OCI-LY7 (cell line): ENCODE results near the gene MMADHC. TPM values are rescaled to one million over a fixed set of nuclear protein-coding genes. Genes with fewer than 3 reads are reported as not detected.

ENCODE experiments used
- BruUV-seq: library from RNA; stranded (reverse); fragments of 400-500 nt; replicated peaks from 2 replicates; lab custom pipeline; 2021; lab: Mats Ljungman, UMichigan
- CTCF ChIA-PET: fragments of 300-600 bp; sonication (Branson Sonifier 250); formaldehyde crosslinking; loops from one replicate; lab custom pipeline; 2022; ENCODE audit warnings: antibody characterized with exemption; ENCODE audit not compliant: unreplicated experiment; lab: Charles Lee
- POLR2A ChIA-PET: fragments of 300-600 bp; sonication (Branson Sonifier 250); formaldehyde crosslinking; loops from one replicate; lab custom pipeline; 2022; ENCODE audit warnings: antibody characterized with exemption; lab: Charles Lee
- DNase-seq: peaks from one replicate; pipeline ENCODE4 v3.0.0-alpha.2; 2015; ENCODE audit warnings: low spot score
- H2AFZ ChIP-seq: fragments of 200-600 bp; sonication (generic), shearing (Covaris generic); 2 replicates; pipeline ENCODE4 v1.6.1; 2014; ENCODE audit warnings: mild to moderate bottlenecking, antibody characterized with exemption, low read length, moderate library complexity
- H3K27ac ChIP-seq: fragments of 200-600 bp; sonication (generic); 2 replicates; pipeline ENCODE4 v1.5.1; 2014; ENCODE audit warnings: mixed run types, low read depth, mild to moderate bottlenecking, moderate library complexity, low read length, inconsistent platforms; ENCODE audit not compliant: poor library complexity, severe bottlenecking
- H3K36me3 ChIP-seq: fragments of 200-600 bp; sonication (generic); 2 replicates; pipeline ENCODE4 v1.6.1; 2014; ENCODE audit warnings: mild to moderate bottlenecking, antibody characterized with exemption, low read length, moderate library complexity, mixed read lengths; ENCODE audit not compliant: insufficient read depth
- H3K4me1 ChIP-seq: fragments of 200-600 bp; sonication (generic); 2 replicates; pipeline ENCODE4 v1.5.1; 2014; ENCODE audit warnings: mild to moderate bottlenecking, low read length; ENCODE audit not compliant: insufficient read depth, poor library complexity, severe bottlenecking
- H3K4me2 ChIP-seq: fragments of 200-600 bp; sonication (generic); 2 replicates; pipeline ENCODE4 v1.6.1; 2014; ENCODE audit warnings: mild to moderate bottlenecking, low read length
- H3K4me3 ChIP-seq: fragments of 200-600 bp; sonication (generic); 2 replicates; pipeline ENCODE4 v1.5.1; 2014; ENCODE audit warnings: mild to moderate bottlenecking, low read depth, low read length; ENCODE audit not compliant: poor library complexity, severe bottlenecking
- H3K79me2 ChIP-seq: fragments of 200-600 bp; sonication (generic); 2 replicates; pipeline ENCODE4 v1.6.1; 2016; ENCODE audit warnings: low read depth, mild to moderate bottlenecking, low read length, moderate library complexity, mixed read lengths; ENCODE audit not compliant: insufficient read depth
- H3K9me2 ChIP-seq: fragments of 200-600 bp; sonication (generic); 2 replicates; pipeline ENCODE4 v1.6.1; 2016; ENCODE audit warnings: mild to moderate bottlenecking, low read length, mixed read lengths; ENCODE audit not compliant: insufficient read depth
- H3K9me3 ChIP-seq: fragments of 200-600 bp; sonication (generic); 2 replicates; pipeline ENCODE4 v1.6.1; 2014; ENCODE audit warnings: mild to moderate bottlenecking, mixed run types, low read length, mixed read lengths
- H4K20me1 ChIP-seq: fragments of 200-600 bp; sonication (generic); 2 replicates; pipeline ENCODE4 v1.6.1; 2014; ENCODE audit warnings: mild to moderate bottlenecking, antibody characterized with exemption, low read length, moderate library complexity, mixed read lengths; ENCODE audit not compliant: insufficient read depth
- EZH2phosphoT487 ChIP-seq: fragments of 200-600 bp; sonication (generic); IDR thresholded peaks from 2 replicates; pipeline ENCODE4 v1.6.1; 2018; ENCODE audit warnings: low read depth, borderline replicate concordance, mild to moderate bottlenecking, mixed run types, antibody characterized with exemption, low read length, moderate library complexity, mixed read lengths
- intact Hi-C: fragments of 100-400 bp; cut with micrococcal nuclease; formaldehyde crosslinking; loops from one replicate; pipeline ENCODE4 v1.10.0; 2022; ENCODE audit not compliant: unreplicated experiment
- total RNA-seq, 2 experiments: library from RNA; depleted of rRNA in 1 of 2; stranded (reverse); fragments of >200 nt in 1 of 2; shearing (Covaris generic) in 1 of 2; gene quantifications; 2 replicates each; pipeline ENCODE4 v1.2.3, GENCODE V29; 2014 to 2022
- TF ChIP-seq, protein P1 (sequence below): fragments of 200-600 bp; sonication (generic); conservative IDR thresholded peaks from 2 replicates; pipeline ENCODE4 v1.5.1; 2014; ENCODE audit warnings: mild to moderate bottlenecking, antibody characterized with exemption, low read length, moderate library complexity, mixed read lengths

The MMADHC gene
- total RNA-seq, 2 experiments from 2014 or later, result 73.6 to 115 TPM

DNA sequence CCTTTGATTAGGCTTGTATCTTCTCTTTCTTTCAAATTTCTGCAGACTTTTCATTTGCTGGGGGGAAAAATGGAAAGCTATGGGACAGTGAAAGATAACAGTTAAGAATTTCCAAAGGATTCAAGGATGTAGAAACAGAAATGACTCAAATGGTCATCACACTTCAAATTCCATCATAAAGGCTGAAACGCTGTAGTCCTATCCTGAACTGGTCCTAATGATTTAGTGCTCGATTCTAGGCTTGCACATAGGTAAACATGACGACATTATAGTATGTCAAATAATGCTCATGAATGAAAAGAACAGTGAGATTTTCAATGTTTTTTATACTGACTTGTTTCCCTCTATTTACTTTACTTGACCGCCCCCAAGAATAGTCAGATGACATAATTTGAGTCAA, 15.7 kb upstream of the MMADHC start:
- 0 out of 2 replicates have a peak, but pooled peaks cover 8% of the 10 kb centered on the region for H3K9me2 ChIP-seq
- intact Hi-C loops, result no loop called here
- ChIA-PET CTCF (no interaction called here), POLR2A (interaction anchor here (1.7 kb wide), 1 partner anchor 10 kb away, joined by 4 read pairs; no protein-coding TSS in a partner anchor)
- no peaks in the 10 kb centered on the region for H3K9me3 ChIP-seq
- no peak overlapping the region for H3K27ac ChIP-seq
- H4K20me1 ChIP-seq, result no peaks in the 10 kb centered on the region
- no peaks in the 10 kb centered on the region for H3K36me3 ChIP-seq
- H3K4me3 ChIP-seq, result no peak overlapping the region
- TF ChIP-seq EZH2phosphoT487, result no peak
- TF ChIP-seq, protein P1, sequence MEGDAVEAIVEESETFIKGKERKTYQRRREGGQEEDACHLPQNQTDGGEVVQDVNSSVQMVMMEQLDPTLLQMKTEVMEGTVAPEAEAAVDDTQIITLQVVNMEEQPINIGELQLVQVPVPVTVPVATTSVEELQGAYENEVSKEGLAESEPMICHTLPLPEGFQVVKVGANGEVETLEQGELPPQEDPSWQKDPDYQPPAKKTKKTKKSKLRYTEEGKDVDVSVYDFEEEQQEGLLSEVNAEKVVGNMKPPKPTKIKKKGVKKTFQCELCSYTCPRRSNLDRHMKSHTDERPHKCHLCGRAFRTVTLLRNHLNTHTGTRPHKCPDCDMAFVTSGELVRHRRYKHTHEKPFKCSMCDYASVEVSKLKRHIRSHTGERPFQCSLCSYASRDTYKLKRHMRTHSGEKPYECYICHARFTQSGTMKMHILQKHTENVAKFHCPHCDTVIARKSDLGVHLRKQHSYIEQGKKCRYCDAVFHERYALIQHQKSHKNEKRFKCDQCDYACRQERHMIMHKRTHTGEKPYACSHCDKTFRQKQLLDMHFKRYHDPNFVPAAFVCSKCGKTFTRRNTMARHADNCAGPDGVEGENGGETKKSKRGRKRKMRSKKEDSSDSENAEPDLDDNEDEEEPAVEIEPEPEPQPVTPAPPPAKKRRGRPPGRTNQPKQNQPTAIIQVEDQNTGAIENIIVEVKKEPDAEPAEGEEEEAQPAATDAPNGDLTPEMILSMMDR, result no peak
- no peak overlapping the region for H3K4me2 ChIP-seq
- no peaks in the 10 kb centered on the region for H3K4me1 ChIP-seq
- no TSS peak for BruUV-seq
- no peak for DNase-seq
- H3K79me2 ChIP-seq, result no peaks in the 10 kb centered on the region
- H2AFZ ChIP-seq, result no peak overlapping the region

DNA sequence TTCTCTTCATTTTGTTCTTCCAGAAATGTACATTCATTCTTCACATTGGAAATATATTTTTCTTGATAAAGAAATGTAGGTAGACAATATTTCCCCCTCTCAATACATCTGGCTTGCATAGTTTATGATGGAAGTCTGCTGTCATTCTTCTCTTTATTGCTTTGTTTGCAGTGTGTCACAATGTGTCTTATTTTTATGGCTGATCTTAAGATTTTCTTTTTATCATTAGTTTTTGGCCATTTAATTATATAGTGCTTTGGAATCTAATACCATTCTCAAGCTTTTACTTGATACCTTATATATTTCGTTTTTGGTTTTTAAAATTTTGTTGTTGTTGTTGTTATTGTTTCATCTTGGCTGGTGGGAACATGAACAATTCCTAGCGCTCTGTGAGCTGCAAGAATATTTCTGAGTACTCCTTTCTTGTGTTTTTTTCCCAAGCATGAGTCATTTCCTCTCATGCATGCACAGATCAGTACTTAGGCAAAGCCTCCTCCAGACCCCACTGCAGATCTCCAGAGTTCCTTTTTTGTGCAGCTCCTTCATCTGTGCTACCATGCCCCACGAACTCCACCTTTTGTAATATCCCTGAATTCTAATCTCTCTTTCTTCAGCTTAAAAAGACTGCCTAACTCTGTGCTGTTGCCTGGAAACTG, 13.7 kb upstream of the MMADHC start:
- Histone ChIP-seq H3K9me2 (0 out of 2 replicates have a peak, but pooled peaks cover 8% of the 10 kb centered on the region), H3K9me3 (no peaks in the 10 kb centered on the region), H3K4me1 (peaks cover 4% of the 10 kb centered on the region), H3K27ac (no peak overlapping the region), H2AFZ (no peak overlapping the region), H3K79me2 (no peaks in the 10 kb centered on the region), H3K4me3 (no peak overlapping the region), H3K36me3 (no peaks in the 10 kb centered on the region), H4K20me1 (no peaks in the 10 kb centered on the region), H3K4me2 (no peak overlapping the region)
- intact Hi-C loops, result no loop called here
- POLR2A ChIA-PET, result interaction anchor here (0.5 to 1.7 kb wide), 2 partner anchors 12 to 29 kb away, joined by 4 read pairs; no protein-coding TSS in a partner anchor
- TF ChIP-seq, protein P1, result no peak
- TF ChIP-seq EZH2phosphoT487, result no peak
- BruUV-seq, result no TSS peak
- CTCF ChIA-PET, result no interaction called here
- DNase-seq, result no peak
